ENCODE results near the gene EIF1B.
A peak's percentile ranks its signal among the peaks of the same experiment; 100 is the strongest.

Gene EIF1B

GRCh38 chr3:40307176-40307575 is 2.3 kb upstream of the EIF1B start:
- no peak for DNase-seq

GRCh38 chr3:40308725-40309417 is 636 bp upstream of the EIF1B start:
- DNase-seq, result no peak

- DNase-seq, result peak; percentile 90
Observed at GRCh38 chr3:40309925-40310695, 603 bp downstream of the EIF1B start.

GRCh38 chr3:40310705-40311104 is 1.2 kb downstream of the EIF1B start:
- DNase-seq, result no peak

- DNase-seq, result no peak
Observed at GRCh38 chr3:40312661-40313226, 3.2 kb downstream of the EIF1B start.

- DNase-seq, result no peak
Observed at GRCh38 chr3:40313975-40314860, 4.7 kb downstream of the EIF1B start.

GRCh38 chr3:40317061-40317855 is 7.8 kb downstream of the EIF1B start:
- no peak for DNase-seq

- DNase-seq, result no peak
Observed at GRCh38 chr3:40321818-40322217, 12.3 kb downstream of the EIF1B start.

GRCh38 chr3:40323946-40324345 is 14.4 kb downstream of the EIF1B start:
- DNase-seq, result no peak

- no peak for DNase-seq
Observed at GRCh38 chr3:40324621-40325020, 15.1 kb downstream of the EIF1B start.

GRCh38 chr3:40325465-40325864 is 16.0 kb downstream of the EIF1B start:
- DNase-seq, result no peak

GRCh38 chr3:40328374-40328773 is 18.9 kb downstream of the EIF1B start:
- DNase-seq, result no peak

GRCh38 chr3:40329071-40329470 is 19.6 kb downstream of the EIF1B start:
- no peak for DNase-seq

- no peak for DNase-seq
Observed at GRCh38 chr3:40332684-40333083, 23.2 kb downstream of the EIF1B start.

- no peak for DNase-seq
Observed at GRCh38 chr3:40333416-40333815, 23.9 kb downstream of the EIF1B start.

- DNase-seq, result no peak
Observed at GRCh38 chr3:40333852-40334251, 24.3 kb downstream of the EIF1B start.

- DNase-seq, result no peak
Observed at GRCh38 chr3:40336101-40336500, 26.6 kb downstream of the EIF1B start.

- no peak for DNase-seq
Observed at GRCh38 chr3:40336511-40337135, 27.1 kb downstream of the EIF1B start.

- DNase-seq, result no peak
Observed at GRCh38 chr3:40337136-40338108, 27.9 kb downstream of the EIF1B start.

- no peak for DNase-seq
Observed at GRCh38 chr3:40339871-40340270, 30.4 kb downstream of the EIF1B start.

Data from right kidney (tissue), 1 donor.